Stimulated activated CD8-positive, alpha-beta memory T cell treated with anti-CD3 and anti-CD28 coated beads, Interleukin-4, amount 100 ng/mL, for 24 hours (primary cell): ENCODE data around the gene DNM1L.

Experiments
- DNase-seq: peaks from one replicate; pipeline ENCODE4 v3.0.0-alpha.2; 2020; ENCODE audit warnings: low read depth

The DNM1L gene

DNA sequence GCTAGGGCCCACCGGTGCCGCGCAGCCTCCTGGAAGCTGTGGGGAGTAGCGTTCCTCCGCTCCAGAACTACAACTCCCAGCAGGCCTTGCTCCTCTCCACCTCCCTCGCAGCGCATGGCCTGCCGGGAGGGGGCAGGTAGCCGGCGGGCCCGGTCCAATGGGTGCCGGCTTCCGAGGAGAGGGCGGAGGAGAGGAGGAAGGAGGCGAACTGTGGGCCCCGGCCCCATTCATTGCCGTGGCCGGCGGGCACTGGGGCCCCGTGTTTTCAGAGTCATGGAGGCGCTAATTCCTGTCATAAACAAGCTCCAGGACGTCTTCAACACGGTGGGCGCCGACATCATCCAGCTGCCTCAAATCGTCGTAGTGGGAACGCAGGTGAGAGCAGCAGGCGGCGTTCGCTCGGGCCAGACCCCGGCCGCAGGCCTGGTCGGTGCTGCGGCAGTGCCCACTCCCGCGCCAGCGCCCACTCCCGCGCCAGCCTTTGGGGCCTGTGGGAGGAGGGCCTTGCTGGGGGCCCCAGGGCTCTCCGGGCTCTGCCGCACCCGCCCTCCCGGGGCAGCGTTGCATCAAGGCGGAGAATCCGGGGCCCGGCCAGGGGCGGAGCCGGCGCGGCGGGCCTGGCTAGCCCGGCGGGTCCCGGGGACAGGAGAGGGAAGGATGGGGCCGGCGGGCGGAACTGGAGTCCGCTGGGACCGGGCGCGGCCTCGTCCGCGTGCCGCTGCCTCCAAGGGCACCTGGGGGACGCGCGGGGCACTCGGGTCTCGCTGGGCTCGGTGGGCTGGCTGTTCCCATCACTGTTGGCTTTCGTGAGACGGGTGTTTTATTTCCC lies at the start of gene DNM1L:
TSS of gene DNM1L (plus strand) at position 211 of the 829 bp plus-strand sequence. CDS start at position 274, 63 bp downstream.
- peak; percentile 89 for DNase-seq

DNA sequence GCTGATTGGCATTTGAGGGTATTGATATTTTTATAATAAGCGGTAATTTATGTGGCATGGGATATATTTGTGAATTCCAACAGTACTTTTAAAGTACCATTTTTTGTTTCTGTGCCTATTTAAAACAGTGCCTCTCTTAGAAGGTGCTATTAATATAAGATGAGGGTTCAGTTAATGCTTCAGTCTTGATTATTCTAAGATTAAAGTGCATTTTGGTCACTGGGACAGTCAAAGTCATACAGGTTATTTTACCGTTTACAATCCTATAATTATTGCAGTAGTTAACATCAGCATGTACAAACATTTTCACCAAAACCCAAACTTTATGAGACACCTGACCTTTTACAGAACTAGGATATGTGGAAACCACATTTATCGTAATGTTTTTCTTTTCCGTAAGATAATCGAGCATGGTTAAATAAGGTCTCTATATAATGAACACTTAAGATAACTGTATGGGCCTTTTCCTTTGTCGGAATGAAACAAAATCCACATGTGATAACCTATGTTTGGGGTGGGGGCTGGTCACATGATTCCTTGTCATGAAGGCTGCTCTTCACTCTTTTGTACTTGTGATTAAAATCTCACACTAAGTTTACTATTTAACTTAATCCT lies 37.7 kb upstream of the DNM1L start:
- no peak for DNase-seq

DNA sequence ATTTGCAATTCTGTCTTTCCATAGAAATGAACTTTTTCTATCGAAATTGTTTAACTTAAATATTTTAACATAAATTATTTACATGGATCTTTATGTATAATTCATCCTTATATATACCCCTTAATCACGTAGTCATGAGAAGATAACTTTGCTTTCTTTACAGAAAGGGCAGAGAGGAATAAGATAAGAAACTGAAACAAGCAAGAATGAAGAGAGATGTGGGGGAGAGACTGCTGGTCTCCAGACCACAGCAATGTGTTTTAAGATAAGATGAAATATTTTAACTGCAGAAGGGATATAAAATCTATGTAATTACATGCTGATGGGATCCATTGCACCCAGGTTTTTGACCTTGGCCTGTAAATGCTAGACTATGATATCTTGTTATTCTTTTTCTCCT lies 34.7 kb upstream of the DNM1L start:
- no peak for DNase-seq

DNA sequence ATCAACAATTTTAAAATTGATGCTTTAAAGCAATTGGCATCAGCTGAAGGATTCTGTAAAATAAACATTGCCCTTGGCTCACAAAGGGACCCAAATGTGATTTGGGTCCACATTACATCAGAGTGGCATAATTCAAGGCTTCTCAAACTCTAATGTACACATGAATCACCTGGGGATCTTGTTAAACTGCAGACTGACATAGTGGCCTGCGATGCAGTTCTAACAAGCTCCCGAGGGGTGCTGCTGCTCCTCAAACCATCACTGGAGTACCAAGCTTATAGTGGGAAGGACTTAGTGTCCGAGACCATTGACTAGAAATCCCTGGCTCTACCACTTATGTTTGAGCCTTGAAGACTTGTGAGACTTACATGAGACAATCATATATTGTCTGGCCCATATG lies 31.8 kb upstream of the DNM1L start:
- no peak for DNase-seq

- no peak for DNase-seq
Observed at GRCh38 chr12:32650508-32650907, 28.6 kb upstream of the DNM1L start.

DNA sequence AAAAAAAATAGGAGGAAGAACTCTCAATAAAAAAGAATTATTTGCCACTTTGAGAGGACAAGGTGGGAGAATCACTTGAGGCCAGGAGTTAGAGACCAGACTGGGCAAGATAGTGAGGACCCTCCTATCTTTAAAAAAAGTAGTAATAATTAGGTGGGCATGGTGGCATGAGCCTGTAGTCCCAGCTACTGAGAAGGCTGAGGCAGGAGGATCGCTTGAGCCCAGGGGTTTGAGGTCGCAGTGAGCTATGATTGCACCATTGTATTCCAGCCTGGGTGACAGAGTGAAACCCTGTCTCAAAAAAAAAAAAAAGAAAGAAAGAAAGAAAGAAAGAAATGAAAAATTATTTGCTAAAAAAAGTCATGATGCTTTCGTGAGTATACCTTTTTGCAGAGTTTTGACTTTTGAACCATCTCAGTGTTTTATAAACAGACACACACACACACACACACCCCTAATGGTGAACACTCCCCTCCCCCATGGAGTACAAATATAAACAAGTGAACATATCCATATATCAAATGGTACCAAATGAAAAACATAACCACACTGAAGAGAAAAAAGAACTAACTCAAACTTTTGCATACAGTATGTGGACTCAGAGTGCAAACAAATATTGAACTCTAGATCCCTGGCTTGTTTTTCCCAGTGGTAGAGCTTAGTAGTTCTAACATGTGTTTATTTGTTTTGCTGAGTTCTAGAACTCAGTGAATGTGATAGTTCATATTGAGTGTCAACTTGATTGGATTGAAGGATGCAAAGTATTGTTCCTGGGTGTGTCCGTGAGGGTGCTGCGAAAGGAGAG lies 27.7 kb upstream of the DNM1L start:
- no peak for DNase-seq

DNA sequence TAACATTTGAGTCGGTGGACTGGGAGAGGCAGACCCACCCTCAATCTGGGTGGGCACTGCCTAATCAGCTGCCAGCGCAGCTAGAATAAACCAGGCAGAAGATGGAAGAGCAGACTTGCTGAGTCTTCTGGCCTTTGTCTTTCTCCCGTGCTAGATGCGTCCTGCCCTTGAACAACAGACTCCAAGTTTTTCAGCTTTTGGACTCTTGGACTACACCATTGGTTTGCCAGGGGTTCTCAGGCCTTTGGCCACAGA lies 27.2 kb upstream of the DNM1L start:
- DNase-seq: no peak

GRCh38 chr12:32659908-32660440 lies 19.1 kb upstream of the DNM1L start:
- DNase-seq: no peak

GRCh38 chr12:32661706-32662105 lies 17.4 kb upstream of the DNM1L start:
- DNase-seq: no peak

DNA sequence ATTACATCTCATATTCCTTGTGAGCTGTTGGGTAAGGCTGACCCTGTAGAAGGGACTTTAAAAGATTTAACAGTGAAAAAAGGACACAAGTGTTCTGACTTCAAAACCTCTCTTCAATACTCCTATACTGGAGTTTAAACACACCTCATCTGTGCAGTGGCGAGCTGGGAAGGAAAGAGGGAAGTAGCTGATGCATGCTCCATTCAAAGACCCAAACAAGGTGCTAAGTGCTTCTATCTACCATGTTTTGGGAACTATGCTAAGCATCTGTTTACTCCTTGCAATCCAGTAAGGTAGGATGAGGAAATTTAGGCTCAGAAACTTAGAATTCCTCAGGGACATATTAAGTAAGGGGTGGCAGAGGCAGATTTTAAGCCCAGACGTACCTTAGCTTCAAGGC lies 16.4 kb upstream of the DNM1L start:
- no peak for DNase-seq

DNA sequence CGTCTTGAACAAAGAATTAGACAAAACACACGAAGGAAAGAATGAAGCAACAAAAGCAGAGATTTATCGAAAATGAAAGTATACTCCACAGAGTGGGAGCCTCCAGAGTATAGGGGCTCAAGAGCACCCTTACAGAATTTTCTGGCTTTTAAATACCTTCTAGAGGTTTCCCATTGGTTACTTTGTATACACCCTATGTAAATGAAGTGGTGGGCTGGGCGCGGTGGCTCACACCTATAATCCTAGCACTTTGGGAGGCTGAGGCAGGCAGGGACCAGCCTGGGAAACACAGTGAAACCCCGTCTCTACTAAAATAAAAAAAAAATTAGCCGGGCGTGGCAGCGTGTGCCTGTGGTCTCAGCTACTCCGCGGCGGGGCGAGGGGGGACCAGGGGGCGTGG lies 13.1 kb upstream of the DNM1L start:
- no peak for DNase-seq

DNA sequence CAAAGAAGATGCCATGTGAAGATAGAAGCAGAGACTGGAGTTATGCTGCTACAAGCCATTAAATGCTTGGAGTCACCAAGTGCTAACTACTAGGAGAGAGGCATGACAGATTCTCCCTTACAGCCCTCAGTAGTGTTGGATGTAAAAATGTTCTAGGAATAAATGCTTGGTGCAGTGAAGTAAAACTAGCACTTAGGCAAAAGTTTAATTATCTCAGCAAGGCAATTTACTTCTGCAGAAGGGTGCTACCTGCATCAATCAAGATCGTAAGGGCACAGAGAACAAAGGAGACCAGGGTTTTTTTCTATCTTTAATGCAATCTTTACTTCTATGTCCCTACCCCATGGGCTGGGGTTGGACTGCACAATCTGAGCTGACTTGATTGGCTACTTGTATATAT lies 9.5 kb upstream of the DNM1L start:
- no peak for DNase-seq

DNA sequence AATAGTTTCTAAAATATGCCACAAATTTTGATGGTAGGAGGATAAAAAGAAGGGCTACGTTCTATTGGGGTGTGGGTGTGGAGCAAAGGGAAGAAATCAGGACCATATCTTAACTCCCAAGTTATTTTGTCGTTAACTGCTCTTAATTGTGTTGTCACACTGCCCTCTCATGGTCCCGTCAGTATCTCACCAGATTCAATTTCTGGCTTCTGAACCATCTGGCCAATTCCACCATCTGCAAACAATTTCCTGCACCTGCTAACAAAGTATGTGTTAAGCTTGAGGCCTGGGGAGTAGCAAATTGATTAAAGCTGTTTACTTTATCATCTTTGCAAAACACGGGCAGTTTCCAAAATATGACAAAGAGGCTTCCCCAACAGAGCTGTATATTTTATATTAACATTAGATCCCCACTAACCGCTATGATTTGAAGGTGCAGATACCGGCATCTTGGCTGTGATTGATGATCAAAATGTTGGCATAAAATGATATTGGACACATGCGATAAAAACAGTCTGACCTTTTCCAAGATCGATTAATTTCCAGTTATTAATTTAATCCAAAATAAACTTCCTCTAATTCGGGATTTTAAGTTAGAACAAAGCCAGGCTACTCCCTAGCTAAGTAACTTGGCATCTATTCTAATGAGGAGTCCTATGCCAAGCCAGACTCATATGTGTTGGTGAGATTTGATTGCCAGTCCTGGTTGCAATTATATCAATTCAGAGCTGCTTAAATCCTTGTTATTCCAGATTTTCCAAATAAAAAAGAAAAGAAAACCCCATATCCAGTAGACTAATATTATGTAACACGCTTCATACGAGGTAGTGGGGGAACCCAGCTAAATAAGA lies 6.9 kb upstream of the DNM1L start:
- no peak for DNase-seq

DNA sequence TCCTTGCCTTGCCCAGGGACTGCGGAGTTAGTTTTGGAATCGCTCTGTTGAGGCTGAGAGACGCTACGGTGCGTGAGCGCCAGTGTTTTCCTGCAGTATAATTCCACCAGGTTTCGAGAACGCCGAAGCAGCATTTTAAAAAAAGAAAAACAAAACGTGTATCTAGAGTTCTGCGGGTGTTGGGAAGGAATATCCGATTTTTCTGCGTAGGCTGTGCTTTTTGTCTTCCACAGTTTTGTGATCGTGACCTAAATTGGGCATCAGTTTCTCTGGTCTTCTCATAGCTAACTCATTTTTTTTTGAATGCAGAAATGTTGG lies 778 bp downstream of the DNM1L start:
- no peak for DNase-seq

- DNase-seq: no peak
Observed at GRCh38 chr12:32680787-32681186, 1.7 kb downstream of the DNM1L start.

- DNase-seq: no peak
Observed at GRCh38 chr12:32681272-32681671, 2.2 kb downstream of the DNM1L start.

GRCh38 chr12:32686340-32686739 lies 7.2 kb downstream of the DNM1L start:
- DNase-seq: no peak

- no peak for DNase-seq
Observed at GRCh38 chr12:32688786-32689185, 9.7 kb downstream of the DNM1L start.

DNA sequence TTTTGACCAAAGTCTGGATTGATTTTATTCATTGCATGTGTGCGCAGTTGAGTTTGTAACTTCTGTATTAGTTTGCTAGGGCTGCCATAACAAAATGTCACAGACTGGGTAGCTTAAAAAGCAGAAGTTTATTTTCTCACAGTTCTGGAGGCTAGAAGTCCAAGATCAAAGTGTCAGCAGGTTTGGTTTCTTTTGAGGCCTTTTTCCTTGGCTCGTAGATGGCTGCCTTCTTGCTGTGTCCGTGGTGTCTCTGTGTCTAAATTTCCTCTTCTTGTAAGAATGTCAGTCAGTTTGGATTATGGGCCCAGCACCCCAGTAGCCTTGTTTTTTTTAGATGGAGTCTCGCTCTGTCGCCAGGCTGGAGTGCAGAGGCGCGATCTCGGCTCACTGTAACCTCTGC lies 11.8 kb downstream of the DNM1L start:
- DNase-seq: no peak

- DNase-seq: no peak
Observed at GRCh38 chr12:32692358-32692757, 13.3 kb downstream of the DNM1L start.

DNA sequence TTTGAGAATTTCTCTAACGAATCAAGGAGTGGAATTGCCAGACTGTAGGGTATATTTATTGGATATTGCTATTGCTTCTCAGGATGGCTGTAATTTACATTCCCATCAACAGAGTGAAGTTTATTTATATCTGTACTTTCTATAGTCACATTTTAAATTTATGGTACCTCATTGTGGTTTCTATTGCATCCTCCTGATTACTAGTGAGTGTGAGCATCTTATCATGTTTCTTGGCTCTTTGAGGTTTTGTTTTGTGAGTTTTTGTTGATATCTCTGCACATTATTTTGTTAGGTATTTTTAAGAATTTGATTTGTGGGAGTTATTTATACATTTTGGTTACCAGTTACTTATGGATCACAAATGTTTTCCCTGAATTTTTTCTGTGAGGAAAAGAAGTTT lies 13.9 kb downstream of the DNM1L start:
- DNase-seq: no peak

GRCh38 chr12:32695787-32696186 lies 16.7 kb downstream of the DNM1L start:
- DNase-seq: no peak
